ENCODE data around the gene ANO9. TPM values are rescaled to one million over a fixed set of nuclear protein-coding genes. Genes with fewer than 3 reads are reported as not detected.
A peak's percentile ranks its signal among the peaks of the same experiment; 100 is the strongest.

The ANO9 gene
- total and polyA plus RNA-seq, 9 donors: 0.09 to 5.6 (median 0.37) TPM

DNA sequence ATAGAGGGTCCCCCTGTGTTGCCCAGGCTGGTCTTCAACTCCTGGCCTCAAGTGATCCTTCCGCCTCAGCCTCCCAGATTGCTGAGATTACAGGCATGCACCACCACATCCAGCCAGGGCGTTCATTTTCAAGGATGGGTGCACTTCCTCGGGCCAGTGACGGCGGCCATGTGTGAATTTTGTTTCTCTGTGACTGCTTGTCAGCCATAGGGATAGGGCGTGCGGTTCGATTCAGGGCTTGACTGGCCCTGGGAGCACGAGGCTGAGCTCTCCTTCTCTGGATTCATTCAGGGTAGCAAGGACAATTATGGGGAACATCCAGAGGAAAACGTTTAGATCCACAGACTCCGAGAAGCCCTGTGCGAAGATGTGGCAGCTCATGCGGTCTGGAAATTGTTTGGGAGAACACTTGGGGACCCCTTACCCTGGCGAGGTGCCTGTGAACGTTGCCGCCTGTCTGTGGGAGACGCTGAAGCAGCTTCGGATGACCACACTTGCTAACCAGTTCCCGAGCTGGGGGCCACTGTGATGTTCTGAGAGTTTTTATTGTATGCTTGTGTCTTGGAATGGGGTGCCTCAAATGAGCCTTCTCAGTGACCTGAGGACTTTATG is 11.2 kb upstream of the ANO9 start:
- no peaks in the 10 kb centered on the region for H3K9me3 ChIP-seq (replicated peaks; ENCODE audit: control insufficient read depth, low read depth, low read length)
- H3K36me3 ChIP-seq (ENCODE audit: control insufficient read depth, insufficient read depth, low read length): peaks cover 36% of the 10 kb centered on the region
- DNase-seq: no peak
- no peaks in the 10 kb centered on the region for H3K27me3 ChIP-seq (ENCODE audit: control insufficient read depth, insufficient read depth, low read length)
- 90% methylated on average over 16 of the region's 19 CpGs for WGBS (ENCODE audit: insufficient coverage)
- no peak overlapping the region for H3K4me3 ChIP-seq (ENCODE audit: low read length)
- H3K27ac ChIP-seq (ENCODE audit: low read length): no peak overlapping the region
- peaks cover 27% of the 10 kb centered on the region for H3K4me1 ChIP-seq (ENCODE audit: control insufficient read depth, insufficient read depth, low read length)

DNA sequence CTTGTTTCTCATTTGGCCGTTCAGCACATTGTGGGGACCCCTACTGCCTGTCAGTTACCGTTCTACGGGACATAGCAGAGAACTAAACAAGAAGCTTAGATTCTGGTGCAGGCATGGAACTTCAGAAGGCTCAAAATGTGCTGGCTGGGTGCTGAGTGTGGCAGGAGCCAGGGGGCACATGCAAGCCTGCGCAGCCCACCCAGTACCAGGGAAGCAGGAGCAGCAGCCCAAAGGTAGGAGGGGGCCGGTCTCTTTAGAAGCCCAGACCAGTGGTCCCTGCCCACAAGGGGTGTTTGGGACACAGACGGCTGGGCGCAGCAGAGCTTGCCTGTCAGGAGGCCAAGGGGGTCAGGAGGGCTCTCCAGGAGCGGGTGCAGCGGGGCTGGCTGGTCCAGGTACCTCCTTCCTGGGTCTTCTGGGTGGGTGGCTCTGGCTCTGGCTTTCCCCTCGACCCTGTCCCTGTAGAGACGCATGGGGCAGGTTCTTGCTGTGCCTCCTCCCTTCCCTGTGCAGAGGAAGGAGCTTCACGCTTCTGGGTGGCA is 10.5 kb upstream of the ANO9 start:
- no peak overlapping the region for H3K27ac ChIP-seq (ENCODE audit: low read length)
- no peak overlapping the region for H3K4me3 ChIP-seq (ENCODE audit: low read length)
- no peaks in the 10 kb centered on the region for H3K27me3 ChIP-seq (ENCODE audit: control insufficient read depth, insufficient read depth, low read length)
- peaks cover 36% of the 10 kb centered on the region for H3K36me3 ChIP-seq (ENCODE audit: control insufficient read depth, insufficient read depth, low read length)
- peaks cover 30% of the 10 kb centered on the region for H3K4me1 ChIP-seq (ENCODE audit: control insufficient read depth, insufficient read depth, low read length)
- no peak for DNase-seq
- 84% methylated on average over 12 of the region's 12 CpGs for WGBS (ENCODE audit: insufficient coverage)
- no peaks in the 10 kb centered on the region for H3K9me3 ChIP-seq (replicated peaks; ENCODE audit: control insufficient read depth, low read depth, low read length)

DNA sequence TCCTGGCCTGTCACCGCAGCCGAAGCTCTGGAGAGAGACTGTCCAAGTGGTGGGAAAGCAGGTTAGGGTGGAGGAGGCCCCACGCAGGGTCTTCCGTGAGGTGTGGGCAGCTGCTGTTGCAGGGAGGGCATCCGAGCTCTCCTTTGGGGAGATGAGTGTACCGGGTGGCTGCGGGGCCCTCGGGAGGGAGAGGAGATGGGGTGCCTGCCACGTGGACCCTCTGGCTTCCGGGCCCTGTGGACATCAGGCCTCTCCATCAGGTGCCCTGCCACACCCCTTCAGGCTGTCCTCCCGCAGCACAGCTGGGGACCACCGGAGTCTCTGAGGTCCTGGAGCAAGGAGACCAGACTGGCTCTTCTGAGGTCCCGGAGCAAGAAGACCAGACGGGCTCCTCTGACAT is 9.9 kb upstream of the ANO9 start:
- peaks cover 32% of the 10 kb centered on the region for H3K4me1 ChIP-seq (ENCODE audit: control insufficient read depth, insufficient read depth, low read length)
- H3K27ac ChIP-seq (ENCODE audit: low read length): no peak overlapping the region
- H3K9me3 ChIP-seq (replicated peaks; ENCODE audit: control insufficient read depth, low read depth, low read length): no peaks in the 10 kb centered on the region
- 84% methylated on average over 11 of the region's 14 CpGs for WGBS (ENCODE audit: insufficient coverage)
- peaks cover 32% of the 10 kb centered on the region for H3K36me3 ChIP-seq (ENCODE audit: control insufficient read depth, insufficient read depth, low read length)
- DNase-seq: no peak
- H3K4me3 ChIP-seq (ENCODE audit: low read length): peak overlapping the region; percentile 59
- no peaks in the 10 kb centered on the region for H3K27me3 ChIP-seq (ENCODE audit: control insufficient read depth, insufficient read depth, low read length)

DNA sequence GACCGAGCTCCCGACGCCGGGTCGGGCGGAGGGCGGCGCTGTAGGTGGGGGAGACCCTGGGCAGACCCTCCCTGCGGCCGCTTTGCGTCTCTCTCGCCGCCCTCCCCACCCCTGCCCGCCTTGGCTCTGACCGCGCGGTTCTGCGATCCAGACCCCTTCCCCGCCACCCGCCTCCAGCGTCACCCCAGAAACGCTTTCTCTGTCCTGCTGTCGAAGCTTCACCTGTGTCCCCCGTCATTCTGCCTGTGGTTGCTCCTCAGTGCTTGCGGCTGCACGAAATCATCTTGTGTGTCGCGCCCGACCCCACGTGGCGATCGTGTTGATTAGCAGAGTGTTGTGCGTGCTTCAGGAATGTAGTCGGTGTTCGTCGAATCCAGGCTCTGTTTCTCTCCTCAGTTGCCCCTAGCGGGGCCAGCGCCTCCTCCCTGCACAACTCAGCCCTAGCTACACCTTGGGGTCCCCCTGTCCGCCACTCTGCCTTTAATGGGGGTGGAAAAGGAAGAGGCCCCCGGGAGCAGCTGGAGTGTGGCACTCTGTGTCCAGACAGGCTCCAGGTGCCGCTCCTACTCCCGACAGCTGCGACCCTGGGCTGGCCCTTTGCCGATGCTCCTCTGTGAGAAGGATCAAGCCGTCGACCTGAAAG is 9.1 kb upstream of the ANO9 start:
- H3K27ac ChIP-seq (ENCODE audit: low read length): peak overlapping the region; percentile 15
- WGBS (ENCODE audit: insufficient coverage): 2% methylated on average over 42 of the region's 46 CpGs
- peaks cover 40% of the 10 kb centered on the region for H3K4me1 ChIP-seq (ENCODE audit: control insufficient read depth, insufficient read depth, low read length)
- peaks cover 32% of the 10 kb centered on the region for H3K36me3 ChIP-seq (ENCODE audit: control insufficient read depth, insufficient read depth, low read length)
- peak overlapping the region; percentile 59 for H3K4me3 ChIP-seq (ENCODE audit: low read length)
- DNase-seq: peak; percentile 80
- H3K27me3 ChIP-seq (ENCODE audit: control insufficient read depth, insufficient read depth, low read length): no peaks in the 10 kb centered on the region
- H3K9me3 ChIP-seq (replicated peaks; ENCODE audit: control insufficient read depth, low read depth, low read length): no peaks in the 10 kb centered on the region

DNA sequence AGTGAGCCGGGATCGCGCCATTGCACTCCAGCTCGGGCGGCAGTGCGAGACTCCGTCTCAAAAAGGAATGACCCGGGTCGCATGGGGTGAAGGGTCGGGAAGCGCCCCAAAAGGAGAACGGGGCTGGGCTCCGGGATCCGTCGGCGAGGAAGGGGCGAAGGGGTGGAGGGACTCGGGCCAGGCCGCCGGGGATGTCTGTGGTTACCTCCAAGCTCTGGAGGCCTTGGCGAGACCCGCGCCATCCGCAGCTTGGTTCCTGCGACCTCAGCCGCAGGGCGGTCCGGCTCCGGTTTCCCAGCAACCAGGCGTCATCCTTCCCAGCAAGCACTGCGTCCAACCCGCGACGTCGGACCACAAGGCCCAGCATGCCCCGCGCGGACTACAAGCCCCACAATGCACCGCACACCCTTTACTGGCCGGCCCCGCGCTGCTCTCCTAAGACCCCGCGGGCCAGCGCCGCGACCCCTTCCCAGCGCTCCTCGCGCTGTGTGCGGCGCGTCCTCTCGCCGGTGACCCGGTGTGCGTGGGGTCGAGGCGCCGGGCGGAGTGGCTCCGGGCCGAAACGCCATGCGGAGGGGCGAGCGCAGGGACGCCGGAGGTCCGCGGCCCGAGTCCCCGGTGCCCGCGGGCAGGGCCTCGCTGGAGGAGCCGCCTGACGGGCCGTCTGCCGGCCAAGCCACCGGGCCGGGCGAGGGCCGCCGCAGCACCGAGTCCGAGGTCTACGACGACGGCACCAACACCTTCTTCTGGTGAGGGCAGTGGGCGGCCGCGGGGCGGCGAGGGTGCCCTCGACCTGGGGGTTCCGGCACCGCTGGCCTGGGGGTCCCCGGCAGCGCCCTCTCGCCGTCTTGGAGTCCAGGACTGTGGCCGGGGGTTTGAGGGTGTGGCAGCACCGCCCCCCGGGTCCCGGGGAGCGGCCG is 8.3 kb upstream of the ANO9 start, which contains the start of gene PTDSS2:
PTDSS2 (plus strand) TSS at position 391 of the 920 bp plus-strand sequence; CDS start at position 568, 177 bp downstream.
- DNase-seq: peak; percentile 98
- H3K4me3 ChIP-seq (ENCODE audit: low read length): peak within 1 kb of the TSS; percentile 59
- H3K27me3 ChIP-seq (ENCODE audit: control insufficient read depth, insufficient read depth, low read length): no peaks in the 10 kb centered on the region
- no peaks in the 10 kb centered on the region for H3K9me3 ChIP-seq (replicated peaks; ENCODE audit: control insufficient read depth, low read depth, low read length)
- WGBS (ENCODE audit: insufficient coverage): under 1% methylated on average over 103 of the region's 108 CpGs
- peak within 1 kb of the TSS; percentile 92 for H3K27ac ChIP-seq (ENCODE audit: low read length)
- peaks cover 30% of the 10 kb centered on the region for H3K36me3 ChIP-seq (ENCODE audit: control insufficient read depth, insufficient read depth, low read length)
- peaks cover 41% of the 10 kb centered on the region for H3K4me1 ChIP-seq (ENCODE audit: control insufficient read depth, insufficient read depth, low read length)

DNA sequence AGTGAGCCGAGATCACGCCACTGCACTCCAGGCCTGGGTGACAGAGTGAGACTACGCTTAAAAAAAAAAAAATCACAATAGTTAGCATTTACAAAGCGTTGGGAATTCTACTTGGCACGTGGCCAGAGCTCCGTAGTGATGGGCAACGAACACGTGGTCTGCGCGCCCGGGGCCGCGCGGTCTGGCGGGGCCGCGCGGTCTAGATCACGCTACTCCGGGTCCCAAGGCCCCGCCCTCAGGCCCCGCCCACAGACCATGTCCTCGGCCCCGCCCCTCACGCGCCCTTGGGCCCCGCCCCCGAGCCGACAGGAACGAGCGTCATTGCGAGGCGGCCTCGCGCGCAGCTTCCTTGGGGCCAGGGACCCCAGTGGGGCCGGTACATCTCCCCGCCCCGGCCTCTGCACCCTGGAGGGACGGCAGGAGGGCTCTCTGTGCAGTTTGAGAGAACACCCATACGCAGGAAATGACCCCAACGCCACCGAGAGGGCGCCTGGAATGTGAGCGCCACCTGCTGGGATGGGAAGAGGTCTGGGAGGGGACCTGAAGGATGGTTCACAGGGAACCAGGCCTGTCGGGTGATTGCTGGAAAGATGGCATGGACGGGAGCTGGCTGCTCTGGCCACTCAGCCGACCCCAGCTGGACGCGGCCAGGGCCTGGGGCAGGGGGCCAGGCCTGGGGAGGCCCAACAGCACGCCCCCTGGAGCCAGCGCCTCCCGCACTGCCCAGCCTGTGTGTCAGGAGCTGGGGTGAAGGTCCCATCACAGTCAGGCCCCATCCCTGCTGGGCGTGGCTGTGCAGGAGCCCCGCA is 6.3 kb upstream of the ANO9 start:
- Histone ChIP-seq H3K27ac (ENCODE audit: low read length) (peak overlapping the region; percentile 97), H3K4me1 (ENCODE audit: control insufficient read depth, insufficient read depth, low read length) (peaks cover 48% of the 10 kb centered on the region), H3K36me3 (ENCODE audit: control insufficient read depth, insufficient read depth, low read length) (peaks cover 13% of the 10 kb centered on the region), H3K27me3 (ENCODE audit: control insufficient read depth, insufficient read depth, low read length) (no peaks in the 10 kb centered on the region), H3K9me3 (replicated peaks; ENCODE audit: control insufficient read depth, low read depth, low read length) (no peaks in the 10 kb centered on the region), H3K4me3 (ENCODE audit: low read length) (peak overlapping the region; percentile 61)
- WGBS (ENCODE audit: insufficient coverage): 2% methylated on average over 50 of the region's 55 CpGs
- peak; percentile 95 for DNase-seq

DNA sequence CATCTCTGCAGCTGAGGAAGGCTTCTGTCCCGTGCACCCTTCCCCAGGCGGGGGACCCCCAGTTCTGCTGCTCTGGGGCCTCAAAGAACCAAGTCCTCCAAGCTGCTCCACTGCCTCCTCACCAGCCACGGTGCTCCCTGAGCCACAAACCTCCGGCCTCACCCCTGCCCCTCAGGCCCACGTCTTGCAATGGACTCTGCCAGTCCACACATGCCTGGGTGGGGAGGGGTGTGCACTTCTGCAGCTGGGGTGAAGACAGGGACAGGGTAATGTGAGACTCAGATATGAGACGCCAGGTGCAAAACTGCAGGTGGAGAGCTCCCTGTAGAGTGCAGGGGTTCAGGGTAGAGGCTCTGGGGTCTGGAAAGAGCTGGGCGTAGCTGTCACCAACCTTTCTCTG is 5.1 kb upstream of the ANO9 start:
- Histone ChIP-seq H3K36me3 (ENCODE audit: control insufficient read depth, insufficient read depth, low read length) (peaks cover under 1% of the 10 kb centered on the region), H3K27ac (ENCODE audit: low read length) (peak overlapping the region; percentile 16), H3K27me3 (ENCODE audit: control insufficient read depth, insufficient read depth, low read length) (peaks cover 2% of the 10 kb centered on the region), H3K4me1 (ENCODE audit: control insufficient read depth, insufficient read depth, low read length) (peaks cover 56% of the 10 kb centered on the region), H3K9me3 (replicated peaks; ENCODE audit: control insufficient read depth, low read depth, low read length) (no peaks in the 10 kb centered on the region), H3K4me3 (ENCODE audit: low read length) (no peak overlapping the region)
- peak; percentile 74 for DNase-seq
- WGBS (ENCODE audit: insufficient coverage): 90% methylated on average over 2 of the region's 7 CpGs

DNA sequence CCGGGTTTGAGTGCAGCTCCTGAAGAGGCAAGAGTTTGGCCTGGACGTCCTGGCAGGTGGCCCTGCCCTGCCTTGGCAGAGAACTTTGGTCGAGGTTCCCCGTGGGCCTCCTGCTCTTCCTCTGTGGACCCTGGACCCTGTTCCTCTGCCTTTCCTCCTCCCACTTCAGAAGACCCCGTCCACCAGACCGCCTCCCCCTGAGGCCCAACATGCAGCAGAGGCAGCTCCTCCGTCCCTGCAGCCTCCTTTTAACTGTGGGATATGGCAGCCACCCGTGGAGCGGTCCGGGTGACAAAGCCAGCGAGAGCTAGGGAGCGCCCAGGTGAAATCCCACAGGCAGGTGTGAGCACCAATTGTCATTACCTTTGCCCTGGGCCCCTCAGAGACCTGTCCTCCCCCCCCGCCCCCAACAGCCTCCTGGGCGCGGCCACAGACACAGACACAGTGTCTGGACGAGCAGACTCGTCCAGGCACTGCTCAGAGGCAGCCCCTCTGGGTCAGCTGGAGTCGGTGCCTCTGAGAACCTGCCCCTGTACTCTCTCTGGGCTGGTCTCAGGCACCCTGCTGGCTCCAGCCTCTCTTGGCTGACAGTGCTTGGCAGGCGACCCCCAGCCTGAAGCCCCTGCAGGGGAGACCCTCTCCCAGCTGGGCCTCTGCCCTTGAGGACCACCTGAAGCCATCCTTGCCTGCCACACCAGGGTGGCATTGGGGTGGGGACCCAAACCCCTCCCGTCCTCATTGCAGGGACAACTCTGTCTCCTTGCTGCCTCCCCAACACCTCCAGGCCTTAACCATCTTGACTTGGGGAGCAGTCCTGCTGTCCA is 4.2 kb upstream of the ANO9 start:
- Histone ChIP-seq H3K9me3 (replicated peaks; ENCODE audit: control insufficient read depth, low read depth, low read length) (no peaks in the 10 kb centered on the region), H3K27me3 (ENCODE audit: control insufficient read depth, insufficient read depth, low read length) (peaks cover 9% of the 10 kb centered on the region), H3K36me3 (ENCODE audit: control insufficient read depth, insufficient read depth, low read length) (no peaks in the 10 kb centered on the region), H3K4me3 (ENCODE audit: low read length) (no peak overlapping the region), H3K27ac (ENCODE audit: low read length) (peak overlapping the region; percentile 16), H3K4me1 (ENCODE audit: control insufficient read depth, insufficient read depth, low read length) (peaks cover 50% of the 10 kb centered on the region)
- WGBS (ENCODE audit: insufficient coverage): 57% methylated on average over 19 of the region's 20 CpGs
- DNase-seq: no peak
